Coronary artery (tissue), 2 donors: ENCODE data around the gene PPP6R1.

ENCODE experiments used
- DNase-seq: peaks from one replicate; pipeline ENCODE4 v3.0.0-alpha.2; 2017; ENCODE audit warnings: low spot score
- H3K27ac ChIP-seq, 2 donors: fragments of 200-600 bp; sonication (generic); one replicate each; pipeline ENCODE4 v1.5.1; 2016 to 2019
- H3K4me3 ChIP-seq: fragments of 200-600 bp; sonication (generic); 2 replicates; pipeline ENCODE4 v1.5.1; 2016; ENCODE audit warnings: mild to moderate bottlenecking, moderate library complexity
- TF ChIP-seq, protein P1 (sequence below): fragments of 200-600 bp; sonication (generic); IDR thresholded peaks from one replicate; pipeline ENCODE4 v1.5.1; 2019; ENCODE audit warnings: antibody characterized with exemption

Gene PPP6R1

DNA sequence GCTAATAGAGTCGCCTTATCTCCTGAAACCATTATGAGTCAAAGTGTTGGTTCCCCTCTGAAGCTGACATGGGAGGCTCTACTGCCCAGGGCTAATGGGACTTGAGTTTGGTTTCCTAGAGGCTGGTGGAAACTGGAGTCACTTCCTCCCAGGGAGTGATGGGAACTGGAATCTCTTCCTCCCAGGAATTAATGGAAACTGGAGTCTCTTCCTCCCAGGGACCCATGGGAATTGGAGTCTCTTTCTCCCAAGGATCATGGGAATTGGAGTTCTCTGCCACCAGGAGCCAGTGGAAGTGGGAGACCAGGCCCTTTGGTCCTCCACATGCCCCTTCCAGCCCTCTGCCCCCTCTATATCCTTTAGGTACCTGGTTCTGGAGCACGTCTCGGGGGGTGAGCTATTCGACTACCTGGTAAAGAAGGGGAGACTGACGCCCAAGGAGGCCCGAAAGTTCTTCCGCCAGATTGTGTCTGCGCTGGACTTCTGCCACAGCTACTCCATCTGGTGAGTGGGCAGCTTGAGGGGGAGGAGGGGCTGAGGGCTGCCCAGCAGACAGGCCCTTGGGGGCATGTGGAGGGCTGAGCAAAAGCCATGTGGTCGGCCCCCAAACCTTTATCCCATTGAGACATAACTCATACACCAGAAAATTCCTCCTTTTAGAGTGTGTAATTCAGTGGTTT, 30.4 kb upstream of the PPP6R1 start:
- DNase-seq = no peak
- H3K27ac ChIP-seq = no peak overlapping the region
- TF ChIP-seq, protein P1, sequence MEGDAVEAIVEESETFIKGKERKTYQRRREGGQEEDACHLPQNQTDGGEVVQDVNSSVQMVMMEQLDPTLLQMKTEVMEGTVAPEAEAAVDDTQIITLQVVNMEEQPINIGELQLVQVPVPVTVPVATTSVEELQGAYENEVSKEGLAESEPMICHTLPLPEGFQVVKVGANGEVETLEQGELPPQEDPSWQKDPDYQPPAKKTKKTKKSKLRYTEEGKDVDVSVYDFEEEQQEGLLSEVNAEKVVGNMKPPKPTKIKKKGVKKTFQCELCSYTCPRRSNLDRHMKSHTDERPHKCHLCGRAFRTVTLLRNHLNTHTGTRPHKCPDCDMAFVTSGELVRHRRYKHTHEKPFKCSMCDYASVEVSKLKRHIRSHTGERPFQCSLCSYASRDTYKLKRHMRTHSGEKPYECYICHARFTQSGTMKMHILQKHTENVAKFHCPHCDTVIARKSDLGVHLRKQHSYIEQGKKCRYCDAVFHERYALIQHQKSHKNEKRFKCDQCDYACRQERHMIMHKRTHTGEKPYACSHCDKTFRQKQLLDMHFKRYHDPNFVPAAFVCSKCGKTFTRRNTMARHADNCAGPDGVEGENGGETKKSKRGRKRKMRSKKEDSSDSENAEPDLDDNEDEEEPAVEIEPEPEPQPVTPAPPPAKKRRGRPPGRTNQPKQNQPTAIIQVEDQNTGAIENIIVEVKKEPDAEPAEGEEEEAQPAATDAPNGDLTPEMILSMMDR = no peak
- H3K4me3 ChIP-seq = no peak overlapping the region

DNA sequence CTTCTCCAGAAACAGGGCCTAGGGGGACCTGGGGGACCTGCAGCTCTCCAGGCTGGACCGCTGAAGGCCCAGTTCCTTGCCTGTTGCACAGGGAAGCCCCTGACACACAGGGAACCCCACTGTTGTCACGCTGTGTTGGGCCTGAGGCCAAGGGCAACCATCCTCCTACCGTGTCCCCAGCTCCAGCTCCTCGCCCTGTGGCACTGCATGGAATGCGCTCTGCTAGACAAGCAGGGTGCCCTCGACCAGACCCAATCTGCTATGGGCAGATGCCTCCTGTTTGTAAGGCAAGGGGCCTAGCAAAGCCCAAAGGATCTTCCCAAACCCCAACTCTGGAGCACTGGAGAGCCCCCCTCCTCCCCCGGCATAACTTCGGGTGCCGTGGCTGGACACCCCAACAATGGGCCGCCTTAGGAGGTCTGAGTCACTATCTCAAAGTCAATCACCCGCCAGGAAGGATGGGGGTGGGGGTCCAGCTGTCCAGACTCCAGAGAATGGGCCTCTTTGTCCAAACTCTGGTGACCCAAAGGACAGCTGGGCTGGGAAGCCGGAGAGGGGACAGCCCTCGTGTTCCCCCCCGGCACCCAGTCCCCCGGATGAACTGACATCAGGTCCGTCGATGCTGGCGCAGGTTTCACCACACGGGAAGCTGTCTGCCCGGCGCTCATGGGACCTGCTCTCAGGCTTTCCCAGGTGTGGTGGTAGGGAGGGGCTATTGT, 28.7 kb upstream of the PPP6R1 start:
- TF ChIP-seq, protein P1 = no peak
- Histone ChIP-seq H3K27ac (peak overlapping the region in 1 of 2 donors; percentile 6), H3K4me3 (no peak overlapping the region)
- DNase-seq = no peak

DNA sequence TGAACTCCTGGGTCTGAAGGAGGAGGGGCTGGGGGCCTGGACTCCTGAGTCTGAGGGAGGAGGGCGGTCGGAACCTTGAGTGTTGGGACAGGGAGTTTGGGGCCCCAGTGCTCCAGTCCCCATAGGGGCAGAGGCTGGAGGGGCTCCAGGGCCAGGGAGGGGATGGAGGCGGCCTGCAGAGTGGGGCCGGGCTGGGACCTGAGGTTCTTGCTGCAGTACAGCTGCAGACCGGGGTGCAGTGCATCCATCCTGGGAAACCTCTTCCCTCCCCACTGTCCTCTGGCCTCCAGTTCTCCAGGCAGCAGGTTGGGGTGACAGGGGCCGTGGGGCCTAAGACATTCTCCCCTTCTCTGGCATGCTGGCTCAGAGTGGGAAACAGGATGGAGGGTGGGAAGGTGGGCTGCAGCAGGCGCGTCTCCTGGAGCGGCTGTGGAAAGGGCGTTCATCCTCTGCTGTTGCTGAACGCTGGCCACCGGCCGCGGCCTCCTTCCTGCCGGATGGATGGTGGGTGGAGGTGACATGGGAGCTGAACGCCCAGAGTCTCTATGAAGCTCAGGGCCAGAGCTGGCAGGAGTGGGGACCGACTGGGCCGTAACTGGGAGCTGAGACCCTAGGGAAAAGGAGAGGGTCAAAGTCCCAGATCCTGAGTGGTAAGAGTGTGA, 26.5 kb upstream of the PPP6R1 start:
- peak overlapping the region; percentile 89 to 92 for H3K27ac ChIP-seq
- DNase-seq = no peak
- H3K4me3 ChIP-seq = peak overlapping the region; percentile 76
- TF ChIP-seq, protein P1 = no peak

DNA sequence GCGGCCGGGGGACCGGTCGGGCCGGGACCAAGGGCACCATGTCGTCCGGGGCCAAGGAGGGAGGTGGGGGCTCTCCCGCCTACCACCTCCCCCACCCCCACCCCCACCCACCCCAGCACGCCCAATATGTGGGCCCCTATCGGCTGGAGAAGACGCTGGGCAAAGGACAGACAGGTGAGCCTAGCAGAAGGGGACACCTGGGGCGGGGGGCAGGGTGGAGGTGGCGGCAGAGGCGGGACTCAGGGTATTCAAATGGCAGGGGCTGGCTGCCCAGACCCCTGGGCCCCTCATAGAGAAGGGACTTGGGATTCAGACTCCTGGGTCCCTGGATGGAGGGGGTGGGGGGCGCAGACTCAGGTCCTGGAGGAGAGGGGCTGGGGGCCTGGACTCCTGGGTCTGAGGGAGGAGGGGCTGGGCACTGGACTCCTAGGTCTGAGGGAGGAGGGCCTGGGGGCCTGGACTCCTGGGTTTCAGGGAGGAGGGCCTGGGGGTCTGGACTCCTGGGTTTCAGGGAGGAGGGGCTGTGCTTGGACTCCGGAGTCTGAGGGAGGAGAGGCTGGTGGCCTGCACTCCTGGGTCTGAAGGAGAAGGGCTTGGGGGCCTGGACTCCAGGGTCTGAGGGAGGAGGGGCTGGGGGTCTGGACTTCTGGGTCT, 25.7 kb upstream of the PPP6R1 start:
- TF ChIP-seq, protein P1 = no peak
- H3K4me3 ChIP-seq = peak overlapping the region; percentile 76
- peak overlapping the region; percentile 89 to 92 for H3K27ac ChIP-seq
- DNase-seq = no peak

DNA sequence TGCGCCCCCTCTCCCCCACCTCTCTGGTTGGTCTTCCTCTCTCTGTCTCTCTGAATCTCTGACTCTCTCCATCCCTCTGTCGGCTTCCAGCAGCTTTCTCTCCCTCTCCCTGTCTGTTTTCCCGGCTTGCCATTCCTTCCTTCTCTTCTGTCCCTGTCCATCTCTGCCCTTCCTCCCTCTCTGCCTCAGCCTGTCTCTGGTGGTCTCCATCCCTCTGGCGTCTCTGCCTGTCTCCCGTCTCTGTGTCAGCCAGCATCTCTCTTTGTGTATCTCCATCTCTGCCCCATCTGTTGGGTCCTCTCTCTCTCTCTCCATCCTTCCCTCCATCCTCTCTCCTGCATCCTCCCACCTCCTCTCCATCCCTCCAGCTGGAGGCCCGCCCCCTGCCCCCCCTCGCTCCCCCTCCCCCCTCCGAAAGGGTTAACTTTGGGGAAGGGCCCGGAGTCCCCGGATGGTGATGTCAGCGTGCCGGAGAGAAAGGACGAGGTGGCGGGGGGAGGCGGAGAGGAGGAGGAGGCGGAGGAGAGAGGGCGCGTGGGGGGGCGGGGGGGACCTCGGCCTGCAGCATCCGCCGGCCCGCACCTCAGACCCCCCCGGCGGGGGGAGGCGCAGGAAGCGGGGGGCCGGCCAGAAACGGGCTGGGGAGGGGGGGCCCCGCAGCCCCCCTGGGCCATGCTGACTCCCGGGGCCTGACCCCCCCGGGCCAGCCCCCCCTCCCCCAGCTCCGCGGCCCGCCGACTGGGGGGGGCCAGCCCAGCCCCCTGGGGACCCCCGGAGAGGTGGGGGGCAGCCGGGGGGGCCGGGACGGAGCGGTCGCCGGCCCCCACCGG, 24.9 kb upstream of the PPP6R1 start, which contains the start of gene BRSK1:
TSS of gene BRSK1 (plus strand) at position 450 of the 830 bp plus-strand sequence. CDS start 446 bp downstream, outside the sequence.
- Histone ChIP-seq H3K27ac (peak within 1 kb of the TSS; percentile 89 to 92), H3K4me3 (peak within 1 kb of the TSS; percentile 76)
- DNase-seq = no peak
- TF ChIP-seq, protein P1 = no peak
